NCI-H1930 (cell line): Measurements from ENCODE around the gene AGMAT.
"Not testable (repeated sequence)": the region's sequence is repeated elsewhere in the genome, so short reads cannot be mapped to it uniquely, and the experiment has no call there.

Experiments used
- DNase-seq, 2 experiments: peaks; one replicate each; lab custom pipeline; 2025; lab: John Stamatoyannopoulos, UW

The AGMAT gene

GRCh38 chr1:15610167-15610566 lies 25.3 kb upstream of the AGMAT start:
- peak; percentile 10 to 67 for DNase-seq

- no peak for DNase-seq
Measured at GRCh38 chr1:15609631-15610030, 24.8 kb upstream of the AGMAT start.

GRCh38 chr1:15605398-15606383 lies 20.8 kb upstream of the AGMAT start:
- DNase-seq: no peak

- DNase-seq: not testable (repeated sequence)
Measured at GRCh38 chr1:15604400-15604799, 19.5 kb upstream of the AGMAT start.

- DNase-seq: not testable (repeated sequence)
Measured at GRCh38 chr1:15603966-15604282, 19.1 kb upstream of the AGMAT start.

- DNase-seq: peak; percentile 89 to 96
Measured at GRCh38 chr1:15603050-15603965, 18.5 kb upstream of the AGMAT start.

GRCh38 chr1:15598436-15598835 lies 13.6 kb upstream of the AGMAT start:
- DNase-seq: no peak

GRCh38 chr1:15595809-15596617 lies 11.2 kb upstream of the AGMAT start:
- DNase-seq: no peak

- no peak for DNase-seq
Measured at GRCh38 chr1:15592285-15592684, 7.4 kb upstream of the AGMAT start.

GRCh38 chr1:15583016-15583706 lies 1.7 kb downstream of the AGMAT start:
- no peak for DNase-seq

GRCh38 chr1:15579683-15580047 lies 5.2 kb downstream of the AGMAT start:
- DNase-seq: no peak

- DNase-seq: no peak
Measured at GRCh38 chr1:15578921-15579682, 5.7 kb downstream of the AGMAT start.

- DNase-seq: no peak
Measured at GRCh38 chr1:15577691-15578090, 7.2 kb downstream of the AGMAT start.

GRCh38 chr1:15575549-15576150 lies 9.2 kb downstream of the AGMAT start:
- DNase-seq: no peak

- no peak for DNase-seq
Measured at GRCh38 chr1:15574741-15575140, 10.1 kb downstream of the AGMAT start.

- DNase-seq: no peak
Measured at GRCh38 chr1:15573477-15573876, 11.4 kb downstream of the AGMAT start.

- DNase-seq: no peak
Measured at GRCh38 chr1:15571266-15571665, 13.6 kb downstream of the AGMAT start.

- DNase-seq: no peak
Measured at GRCh38 chr1:15570861-15571260, 14.0 kb downstream of the AGMAT start.

GRCh38 chr1:15568387-15569073 lies 16.3 kb downstream of the AGMAT start:
- no peak for DNase-seq
